ENCODE measurements around the gene TMEM184B. TPM values are rescaled to one million over a fixed set of nuclear protein-coding genes. Genes with fewer than 3 reads are reported as not detected.

TMEM184B gene
- total and polyA plus RNA-seq, 4 donors, result 7.5 to 12.6 (median 9.9) TPM

- peaks cover 0 to 7% (median 3%) of the 10 kb centered on the region in 4 donors for H3K4me1 ChIP-seq (ENCODE audit: control insufficient read depth in 4 of 4, insufficient read depth in 4 of 4, low read length in 3 of 4)
- peak overlapping the region in 1 of 2 donors; percentile 91 for H3K9ac ChIP-seq (ENCODE audit: low read depth in 1 of 2, low read length in 2 of 2)
- WGBS, result 94% methylated on average over 3 of the region's 3 CpGs
- peak overlapping the region in 1 of 3 donors; percentile 94 for H3K4me3 ChIP-seq (ENCODE audit: low read depth in 1 of 3, low read length in 3 of 3)
- no peaks in the 10 kb centered on the region for H3K36me3 ChIP-seq (ENCODE audit: control insufficient read depth in 4 of 4, insufficient read depth in 3 of 4, low read depth in 1 of 4, low read length in 3 of 4)
- no peaks in the 10 kb centered on the region for H3K9me3 ChIP-seq (ENCODE audit: control insufficient read depth in 4 of 4, low read length in 3 of 4)
- DNase-seq (ENCODE audit: low spot score), result no peak
- H3K27me3 ChIP-seq (ENCODE audit: control insufficient read depth in 4 of 4, insufficient read depth in 4 of 4, low read length in 3 of 4), result no peaks in the 10 kb centered on the region
- peak overlapping the region; percentile 29 to 99 for H3K27ac ChIP-seq (ENCODE audit: low read depth in 1 of 2, low read length in 2 of 2)
- TF ChIP-seq HNF4A (conservative IDR thresholded peaks at IDR 0.05) (no peak), HNF4G (IDR thresholded peaks at IDR 0.05) (no peak), EGR1 (IDR thresholded peaks at IDR 0.05; ENCODE audit: low read depth in 2 of 2) (no peak), NR2F2 (IDR thresholded peaks at IDR 0.05) (no peak), GABPA (IDR thresholded peaks at IDR 0.05 in 1 of 2, conservative IDR thresholded peaks at IDR 0.05 in 1 of 2) (no peak), TAF1 (conservative IDR thresholded peaks at IDR 0.05) (no peak), RAD21 (IDR thresholded peaks at IDR 0.05) (no peak), CTCF (IDR thresholded peaks at IDR 0.05; ENCODE audit: low read depth, low read length, missing input control) (no peak), FOXA2 (IDR thresholded peaks at IDR 0.05) (no peak), SP1 (IDR thresholded peaks at IDR 0.05) (no peak), FOXA1 (IDR thresholded peaks at IDR 0.05) (no peak), YY1 (IDR thresholded peaks at IDR 0.05) (no peak)
- TF ChIP-seq, protein P1, sequence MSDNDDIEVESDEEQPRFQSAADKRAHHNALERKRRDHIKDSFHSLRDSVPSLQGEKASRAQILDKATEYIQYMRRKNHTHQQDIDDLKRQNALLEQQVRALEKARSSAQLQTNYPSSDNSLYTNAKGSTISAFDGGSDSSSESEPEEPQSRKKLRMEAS (IDR thresholded peaks at IDR 0.05), result no peak
- TF ChIP-seq, protein P2, sequence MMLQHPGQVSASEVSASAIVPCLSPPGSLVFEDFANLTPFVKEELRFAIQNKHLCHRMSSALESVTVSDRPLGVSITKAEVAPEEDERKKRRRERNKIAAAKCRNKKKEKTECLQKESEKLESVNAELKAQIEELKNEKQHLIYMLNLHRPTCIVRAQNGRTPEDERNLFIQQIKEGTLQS (IDR thresholded peaks at IDR 0.05), result no peak
- TF ChIP-seq, protein P3, sequence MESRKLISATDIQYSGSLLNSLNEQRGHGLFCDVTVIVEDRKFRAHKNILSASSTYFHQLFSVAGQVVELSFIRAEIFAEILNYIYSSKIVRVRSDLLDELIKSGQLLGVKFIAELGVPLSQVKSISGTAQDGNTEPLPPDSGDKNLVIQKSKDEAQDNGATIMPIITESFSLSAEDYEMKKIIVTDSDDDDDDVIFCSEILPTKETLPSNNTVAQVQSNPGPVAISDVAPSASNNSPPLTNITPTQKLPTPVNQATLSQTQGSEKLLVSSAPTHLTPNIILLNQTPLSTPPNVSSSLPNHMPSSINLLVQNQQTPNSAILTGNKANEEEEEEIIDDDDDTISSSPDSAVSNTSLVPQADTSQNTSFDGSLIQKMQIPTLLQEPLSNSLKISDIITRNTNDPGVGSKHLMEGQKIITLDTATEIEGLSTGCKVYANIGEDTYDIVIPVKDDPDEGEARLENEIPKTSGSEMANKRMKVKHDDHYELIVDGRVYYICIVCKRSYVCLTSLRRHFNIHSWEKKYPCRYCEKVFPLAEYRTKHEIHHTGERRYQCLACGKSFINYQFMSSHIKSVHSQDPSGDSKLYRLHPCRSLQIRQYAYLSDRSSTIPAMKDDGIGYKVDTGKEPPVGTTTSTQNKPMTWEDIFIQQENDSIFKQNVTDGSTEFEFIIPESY (IDR thresholded peaks at IDR 0.05), result no peak
Observed at GRCh38 chr22:38203855-38204514, 68.8 kb downstream of the TMEM184B start.

GRCh38 chr22:38203090-38203810, 69.6 kb downstream of the TMEM184B start:
- H3K27me3 ChIP-seq (ENCODE audit: control insufficient read depth in 4 of 4, insufficient read depth in 4 of 4, low read length in 3 of 4), result no peaks in the 10 kb centered on the region

More at GRCh38 chr22:38203090-38203810, 69.6 kb downstream of the TMEM184B start:
- H3K27ac ChIP-seq (ENCODE audit: low read depth in 1 of 2, low read length in 2 of 2), result peak overlapping the region; percentile 98 to 99
- WGBS, result 13% methylated on average over 19 of the region's 19 CpGs
- TF ChIP-seq GABPA (IDR thresholded peaks at IDR 0.05 in 1 of 2, conservative IDR thresholded peaks at IDR 0.05 in 1 of 2) (peak in 1 of 2 donors; percentile 18), SP1 (IDR thresholded peaks at IDR 0.05) (peak; percentile 21), RXRA (IDR thresholded peaks at IDR 0.05) (peak in 1 of 2 donors; percentile 56), HNF4A (conservative IDR thresholded peaks at IDR 0.05) (peak; percentile 19 to 72), TAF1 (conservative IDR thresholded peaks at IDR 0.05) (no peak)
- TF ChIP-seq, protein P3 (IDR thresholded peaks at IDR 0.05), result no peak
- H3K9ac ChIP-seq (ENCODE audit: low read depth in 1 of 2, low read length in 2 of 2), result peak overlapping the region; percentile 91 to 95
- no peaks in the 10 kb centered on the region for H3K36me3 ChIP-seq (ENCODE audit: control insufficient read depth in 4 of 4, insufficient read depth in 3 of 4, low read depth in 1 of 4, low read length in 3 of 4)
- H3K9me3 ChIP-seq (ENCODE audit: control insufficient read depth in 4 of 4, low read length in 3 of 4), result no peaks in the 10 kb centered on the region
- peaks cover 0 to 7% (median 3%) of the 10 kb centered on the region in 4 donors for H3K4me1 ChIP-seq (ENCODE audit: control insufficient read depth in 4 of 4, insufficient read depth in 4 of 4, low read length in 3 of 4)
- DNase-seq (ENCODE audit: low spot score), result peak; percentile 50
- H3K4me3 ChIP-seq (ENCODE audit: low read depth in 1 of 3, low read length in 3 of 3), result peak overlapping the region; percentile 78 to 94 (median 90)

Measured in liver (tissue), 9 donors.